ENCODE data around the gene OSBPL8. TPM values are rescaled to one million over a fixed set of nuclear protein-coding genes. Genes with fewer than 3 reads are reported as not detected.

The OSBPL8 gene
- total and polyA plus RNA-seq, 8 donors: 7.7 to 147 (median 29.4) TPM

- Histone ChIP-seq H3K4me3 (no peak overlapping the region), H3K9me3 (no peaks in the 10 kb centered on the region), H3K27me3 (no peaks in the 10 kb centered on the region), H3K36me3 (peaks cover 0 to 32% (median 24%) of the 10 kb centered on the region in 4 donors), H3K4me1 (peaks cover 0 to 4% (median 0%) of the 10 kb centered on the region in 4 donors), H3K27ac (no peak overlapping the region)
- no peak for DNase-seq
- no peak for TF ChIP-seq EP300 (IDR thresholded peaks at IDR 0.05)
- no peak for TF ChIP-seq CTCF (IDR thresholded peaks at IDR 0.05)
- no peak for TF ChIP-seq POLR2A (IDR thresholded peaks at IDR 0.05)
- intact Hi-C loops (cut with DNase I; ENCODE audit: low total_unique reads): no loop called here
Observed at GRCh38 chr12:76402259-76402658, 157.3 kb downstream of the OSBPL8 start.

GRCh38 chr12:76400136-76400535 lies 159.4 kb downstream of the OSBPL8 start:
- DNase-seq: no peak
- no peak overlapping the region for H3K27ac ChIP-seq
- H3K4me1 ChIP-seq: peaks cover 0 to 4% (median 0%) of the 10 kb centered on the region in 4 donors
- H3K4me3 ChIP-seq: no peak overlapping the region
- intact Hi-C loops (cut with DNase I; ENCODE audit: low total_unique reads): no loop called here
- peaks cover 0 to 42% (median 32%) of the 10 kb centered on the region in 4 donors for H3K36me3 ChIP-seq
- no peaks in the 10 kb centered on the region for H3K27me3 ChIP-seq
- no peaks in the 10 kb centered on the region for H3K9me3 ChIP-seq
- TF ChIP-seq POLR2A (IDR thresholded peaks at IDR 0.05) (no peak), POLR2AphosphoS5 (IDR thresholded peaks at IDR 0.05) (no peak), EP300 (IDR thresholded peaks at IDR 0.05) (no peak), CTCF (IDR thresholded peaks at IDR 0.05) (no peak)
- 91 to 95% (median 93%) methylated on average over 2 of the region's 2 CpGs for WGBS, 5 donors

- Histone ChIP-seq H3K4me3 (no peak overlapping the region), H3K9me3 (no peaks in the 10 kb centered on the region), H3K27me3 (no peaks in the 10 kb centered on the region), H3K27ac (no peak overlapping the region), H3K36me3 (peaks cover 0 to 42% (median 34%) of the 10 kb centered on the region in 4 donors), H3K4me1 (peaks cover 0 to 4% (median 0%) of the 10 kb centered on the region in 4 donors)
- no peak for DNase-seq
- TF ChIP-seq POLR2A (IDR thresholded peaks at IDR 0.05) (no peak), EP300 (IDR thresholded peaks at IDR 0.05) (no peak), CTCF (IDR thresholded peaks at IDR 0.05) (no peak), POLR2AphosphoS5 (IDR thresholded peaks at IDR 0.05) (no peak)
- intact Hi-C loops (cut with DNase I; ENCODE audit: low total_unique reads): no loop called here
- WGBS, 5 donors: 88 to 98% (median 95%) methylated on average over 2 of the region's 2 CpGs
Observed at GRCh38 chr12:76399040-76399439, 160.5 kb downstream of the OSBPL8 start.

GRCh38 chr12:76398106-76398505 lies 161.5 kb downstream of the OSBPL8 start:
- no peaks in the 10 kb centered on the region for H3K27me3 ChIP-seq
- H3K36me3 ChIP-seq: peaks cover 0 to 47% (median 40%) of the 10 kb centered on the region in 4 donors
- H3K27ac ChIP-seq: no peak overlapping the region
- no peak for DNase-seq
- H3K4me3 ChIP-seq: no peak overlapping the region
- no peaks in the 10 kb centered on the region for H3K9me3 ChIP-seq
- TF ChIP-seq CTCF (IDR thresholded peaks at IDR 0.05) (no peak), POLR2AphosphoS5 (IDR thresholded peaks at IDR 0.05) (no peak), POLR2A (IDR thresholded peaks at IDR 0.05) (no peak), EP300 (IDR thresholded peaks at IDR 0.05) (no peak)
- H3K4me1 ChIP-seq: peaks cover 0 to 4% (median 0%) of the 10 kb centered on the region in 4 donors
- intact Hi-C loops (cut with DNase I; ENCODE audit: low total_unique reads): no loop called here

All from stomach (tissue), 9 donors.